ENCODE data around the gene ADCY6.

The ADCY6 gene

DNA sequence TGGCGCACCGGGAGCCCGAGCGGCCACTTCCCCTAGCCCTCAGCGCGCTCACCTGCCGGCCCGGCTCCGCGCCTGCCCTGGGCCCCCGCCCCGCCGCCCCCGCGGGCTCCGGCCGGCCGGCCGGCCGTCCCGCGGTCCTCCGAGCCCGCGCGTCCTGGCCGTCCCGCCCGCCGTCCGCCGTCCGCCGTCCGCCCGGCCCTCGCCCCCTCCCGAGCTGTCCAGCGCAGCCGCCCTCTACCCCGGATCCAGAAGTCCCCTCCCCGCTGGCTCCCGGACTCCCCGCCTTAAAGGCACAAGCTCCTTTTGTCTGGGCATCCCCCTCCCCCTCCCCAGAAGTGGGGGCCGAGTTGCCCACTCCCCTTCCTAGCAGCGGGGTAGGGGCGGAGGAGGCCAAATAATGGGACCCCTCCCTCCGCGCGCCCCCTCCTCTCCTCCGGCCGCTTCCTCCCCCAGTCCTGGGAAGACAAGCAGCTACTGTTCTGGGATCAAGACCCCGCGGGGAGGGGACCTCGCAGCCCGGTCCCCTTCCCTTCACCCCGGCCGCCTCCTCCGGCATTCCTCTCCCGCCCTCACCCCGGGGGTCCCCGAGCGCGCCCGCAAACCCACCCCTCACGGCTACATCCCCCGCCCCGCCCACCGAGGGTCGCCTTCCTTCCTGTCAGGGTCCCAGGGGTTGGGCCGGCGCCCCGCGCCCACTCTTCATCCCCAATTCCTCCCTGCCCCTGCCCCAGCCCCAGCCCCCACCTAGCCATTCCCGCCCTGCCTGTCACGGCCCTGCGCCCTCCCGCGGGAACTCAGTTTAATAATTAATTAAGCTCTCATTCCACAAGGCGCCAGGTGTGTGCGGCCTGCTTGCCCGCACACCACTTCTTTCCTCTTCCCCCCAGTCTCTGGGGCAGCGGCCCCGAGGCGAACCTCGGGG lies at the start of gene ADCY6:
ADCY6 (minus strand) TSS at position 236 of the 922 bp plus-strand sequence. CDS start 5,655 bp downstream, outside the sequence.
- DNase-seq: peak in 1 of 2 experiments; percentile 40

DNA sequence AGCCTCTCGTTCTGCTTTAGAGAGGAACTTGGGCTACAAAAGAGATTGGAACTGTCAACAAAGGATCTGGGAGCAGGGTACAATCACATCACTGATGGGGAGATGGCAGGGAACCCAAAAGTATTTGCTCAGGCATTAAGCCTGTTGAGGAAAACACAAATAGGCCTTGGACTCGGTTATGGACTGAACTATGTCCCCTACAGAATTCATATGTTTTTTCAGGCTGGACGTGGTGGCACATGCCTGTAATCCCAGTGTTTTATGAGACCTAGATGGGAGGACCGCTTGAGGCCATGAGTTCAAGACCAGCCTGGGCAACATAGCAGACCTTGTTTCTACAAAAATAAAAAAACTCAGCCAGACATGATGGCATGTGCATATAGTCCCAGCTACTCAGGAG lies 49.2 kb upstream of the ADCY6 start:
- no peak for DNase-seq

DNA sequence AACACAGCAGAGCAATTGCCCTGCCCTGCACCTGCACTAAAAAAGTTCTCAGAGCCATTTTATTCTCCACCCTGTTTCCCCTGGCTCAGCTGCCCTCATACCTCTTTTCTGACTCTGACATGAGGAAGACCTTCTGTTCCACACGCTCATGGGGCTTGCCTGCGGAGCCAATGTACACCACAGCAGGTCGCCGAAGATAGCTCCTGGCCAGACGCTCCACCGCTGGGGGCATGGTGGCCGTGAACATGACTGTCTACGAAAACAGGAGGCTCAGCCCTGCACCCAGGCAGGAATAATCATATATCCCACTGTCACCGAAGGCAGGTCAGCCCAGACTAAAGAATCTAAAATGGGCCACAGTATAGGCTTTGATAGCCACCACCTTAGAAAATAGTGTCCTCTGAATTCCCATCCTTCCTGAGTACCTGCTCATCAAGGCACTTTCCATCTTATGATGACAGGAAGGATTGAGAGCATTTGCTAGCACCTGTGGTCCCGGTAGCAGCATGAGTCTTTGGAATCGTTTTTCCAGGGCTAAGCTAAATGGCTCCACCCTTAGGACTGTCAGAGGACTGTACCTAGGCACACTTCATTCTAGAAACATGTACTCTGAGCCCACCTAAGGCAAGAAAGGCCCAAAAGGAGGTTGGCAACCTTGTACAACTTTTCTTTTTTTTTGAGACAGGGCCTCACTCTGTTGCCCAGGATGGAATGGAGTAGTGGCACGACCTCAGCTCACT lies 43.6 kb upstream of the ADCY6 start:
- DNase-seq: no peak

DNA sequence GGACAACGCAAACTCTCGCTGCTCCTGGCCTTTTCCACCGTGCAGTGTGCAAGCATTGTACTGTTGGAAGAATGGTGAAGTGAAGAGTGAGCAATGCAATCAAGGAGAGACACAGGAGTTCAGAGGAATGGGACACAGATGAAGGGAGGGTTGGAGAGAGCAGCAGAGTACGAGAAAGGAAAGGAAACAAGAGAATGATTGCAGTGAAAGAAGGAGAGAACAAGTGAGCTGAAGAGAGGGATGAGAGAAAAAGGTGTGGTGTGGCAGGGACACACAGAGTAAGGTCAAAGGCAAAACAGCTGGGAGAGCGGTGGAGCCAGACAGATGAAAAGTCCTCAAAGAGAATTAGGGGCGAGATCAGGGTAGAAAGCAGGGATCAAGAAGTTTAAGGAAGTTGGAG lies 42.4 kb upstream of the ADCY6 start:
- DNase-seq: no peak

DNA sequence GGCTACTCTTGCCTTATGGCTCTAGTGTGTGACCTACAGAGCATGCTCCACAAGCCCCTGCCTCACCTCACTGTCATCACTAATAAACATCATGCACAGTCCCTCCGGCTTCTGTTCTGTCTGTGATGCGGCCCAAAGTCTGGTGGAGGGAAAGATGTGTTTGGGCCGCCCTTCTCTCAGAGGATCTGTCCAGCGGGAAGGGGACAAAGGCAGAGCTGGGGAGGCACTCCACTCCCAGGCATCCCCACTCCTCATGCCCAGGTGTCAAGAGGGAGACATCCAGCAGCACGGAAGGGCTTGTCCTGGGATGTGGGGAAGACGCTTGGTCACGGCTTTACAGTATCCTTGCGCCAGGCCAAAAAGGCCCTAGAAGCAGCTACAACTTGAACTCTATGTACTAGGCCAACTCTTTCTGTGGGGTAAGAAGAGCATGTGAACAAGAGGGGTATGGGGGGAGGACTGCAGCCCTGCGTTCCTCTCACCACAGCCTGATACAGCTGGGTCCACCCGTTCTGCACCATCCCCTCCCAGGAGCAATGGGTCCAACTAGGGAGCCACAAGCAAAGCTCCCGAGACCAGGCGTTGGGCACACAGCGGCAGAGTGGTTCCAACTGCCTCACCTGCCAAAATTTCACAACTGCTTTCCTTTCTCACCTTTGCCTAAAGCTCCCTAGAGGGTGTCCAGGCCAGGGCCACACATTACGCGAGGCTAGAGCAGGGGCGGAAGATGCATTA lies 40.1 kb upstream of the ADCY6 start:
- DNase-seq: no peak

DNA sequence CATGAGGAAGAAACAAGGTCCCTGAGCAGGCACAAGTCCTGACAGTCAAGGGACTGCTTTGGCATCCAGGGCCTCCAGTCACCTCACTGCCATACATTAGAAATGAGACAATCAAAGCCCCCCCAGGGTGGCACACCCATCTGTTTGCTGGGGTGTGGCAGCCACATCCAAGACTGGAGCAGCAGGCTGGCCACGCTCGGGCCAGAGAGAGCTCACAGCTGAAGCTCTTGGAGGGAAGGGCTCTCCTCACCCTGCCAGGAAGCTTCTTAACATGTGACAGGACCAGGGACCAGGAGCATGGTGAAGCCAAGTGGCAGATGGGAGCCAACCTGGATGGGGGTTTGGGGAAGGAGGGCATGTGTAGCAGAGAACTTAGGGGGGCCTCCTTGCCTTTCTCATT lies 39.4 kb upstream of the ADCY6 start:
- DNase-seq: no peak

DNA sequence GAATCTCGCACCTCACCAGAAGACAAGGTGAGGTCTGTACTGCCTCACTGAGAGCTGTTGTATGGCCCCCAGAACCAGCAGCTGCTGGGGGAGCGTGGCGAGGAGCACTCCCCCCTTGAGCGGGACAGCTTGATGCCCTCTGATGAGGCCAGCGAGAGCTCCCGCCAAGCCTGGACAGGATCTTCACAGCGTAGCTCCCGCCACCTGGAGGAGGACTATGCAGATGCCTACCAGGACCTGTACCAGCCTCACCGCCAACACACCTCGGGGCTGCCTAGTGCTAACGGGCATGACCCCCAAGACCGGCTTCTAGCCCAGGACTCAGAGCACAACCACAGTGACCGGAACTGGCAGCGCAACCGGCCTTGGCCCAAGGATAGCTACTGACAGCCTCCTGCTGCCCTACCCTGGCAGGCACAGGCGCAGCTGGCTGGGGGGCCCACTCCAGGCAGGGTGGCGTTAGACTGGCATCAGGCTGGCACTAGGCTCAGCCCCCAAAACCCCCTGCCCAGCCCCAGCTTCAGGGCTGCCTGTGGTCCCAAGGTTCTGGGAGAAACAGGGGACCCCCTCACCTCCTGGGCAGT lies 38.7 kb upstream of the ADCY6 start:
- no peak for DNase-seq

DNA sequence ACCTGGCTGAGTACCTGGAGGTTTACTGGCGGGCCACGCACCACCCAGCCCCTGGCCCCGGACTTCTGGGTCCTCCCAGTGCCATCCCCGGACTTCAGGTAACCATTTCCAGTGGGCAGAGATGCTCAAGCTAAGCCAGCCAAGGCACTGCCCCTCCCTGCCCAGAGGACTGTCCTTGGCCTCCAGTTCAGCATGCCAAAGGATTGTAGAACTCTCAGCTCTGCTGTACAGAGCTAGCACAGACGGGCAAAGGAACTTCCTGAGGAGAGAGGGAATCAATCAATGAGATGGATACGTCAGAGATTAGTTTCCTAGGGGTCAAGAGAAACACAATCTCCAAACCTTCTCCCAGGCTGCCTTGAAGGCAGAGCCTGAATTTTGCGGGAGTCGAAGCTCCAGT lies 38.1 kb upstream of the ADCY6 start:
- no peak for DNase-seq

DNA sequence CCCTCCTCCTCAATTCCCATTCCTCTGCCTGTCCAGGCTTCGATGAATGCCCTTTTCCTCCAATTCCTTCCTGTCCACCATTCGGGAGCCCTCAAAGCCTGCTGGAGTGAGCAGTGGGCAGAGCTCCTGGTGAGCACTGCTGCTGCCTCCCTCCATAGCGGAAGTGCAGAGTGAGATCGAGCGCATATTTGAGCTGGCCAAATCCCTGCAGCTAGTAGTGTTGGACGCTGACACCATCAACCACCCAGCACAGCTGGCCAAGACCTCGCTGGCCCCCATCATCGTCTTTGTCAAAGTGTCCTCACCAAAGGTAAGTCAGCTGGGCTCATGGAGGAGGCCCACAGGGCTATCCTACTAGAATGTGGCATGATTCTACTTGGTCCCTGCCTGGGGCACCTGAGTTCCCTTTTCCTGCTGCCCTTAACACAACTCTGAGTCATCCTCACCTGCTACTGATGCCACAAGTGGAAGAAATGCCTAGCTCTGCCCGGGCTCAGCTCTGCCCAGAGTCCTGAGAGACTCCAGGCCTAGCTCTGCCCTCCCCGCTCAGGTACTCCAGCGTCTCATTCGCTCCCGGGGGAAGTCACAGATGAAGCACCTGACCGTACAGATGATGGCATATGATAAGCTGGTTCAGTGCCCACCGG lies 37.4 kb upstream of the ADCY6 start:
- no peak for DNase-seq

DNA sequence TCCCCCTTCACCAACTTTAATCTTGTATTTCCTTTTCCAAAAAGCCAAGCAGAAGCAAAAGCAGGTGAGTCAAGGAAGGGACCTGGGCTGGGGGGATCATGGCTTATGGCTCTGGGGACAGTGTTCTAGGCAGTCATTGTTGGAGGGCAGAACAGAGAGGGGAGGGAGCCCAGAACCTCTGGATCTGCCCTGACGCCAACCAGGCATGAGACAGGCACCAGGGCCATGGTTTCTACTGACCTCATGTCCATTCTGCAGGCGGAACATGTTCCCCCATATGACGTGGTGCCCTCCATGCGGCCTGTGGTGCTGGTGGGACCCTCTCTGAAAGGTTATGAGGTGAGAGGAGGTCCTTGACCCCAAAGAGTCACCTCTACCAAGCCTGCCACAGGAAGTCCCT lies 36.0 kb upstream of the ADCY6 start:
- no peak for DNase-seq

DNA sequence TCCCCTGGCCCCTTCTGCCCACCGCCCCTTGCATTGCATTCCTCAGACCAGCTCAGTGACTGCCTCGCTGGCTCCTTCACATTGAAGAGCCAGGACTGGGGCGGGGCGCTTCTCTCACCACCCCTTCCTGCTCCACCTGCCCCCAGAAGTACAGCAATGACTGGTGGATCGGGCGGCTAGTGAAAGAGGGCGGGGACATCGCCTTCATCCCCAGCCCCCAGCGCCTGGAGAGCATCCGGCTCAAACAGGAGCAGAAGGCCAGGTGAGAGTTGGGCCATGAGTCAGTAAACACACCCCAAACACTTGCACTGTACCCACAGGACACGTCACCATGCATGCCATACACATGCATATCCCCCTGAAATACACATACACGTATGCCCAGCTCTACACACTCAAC lies 35.2 kb upstream of the ADCY6 start:
- DNase-seq: no peak

DNA sequence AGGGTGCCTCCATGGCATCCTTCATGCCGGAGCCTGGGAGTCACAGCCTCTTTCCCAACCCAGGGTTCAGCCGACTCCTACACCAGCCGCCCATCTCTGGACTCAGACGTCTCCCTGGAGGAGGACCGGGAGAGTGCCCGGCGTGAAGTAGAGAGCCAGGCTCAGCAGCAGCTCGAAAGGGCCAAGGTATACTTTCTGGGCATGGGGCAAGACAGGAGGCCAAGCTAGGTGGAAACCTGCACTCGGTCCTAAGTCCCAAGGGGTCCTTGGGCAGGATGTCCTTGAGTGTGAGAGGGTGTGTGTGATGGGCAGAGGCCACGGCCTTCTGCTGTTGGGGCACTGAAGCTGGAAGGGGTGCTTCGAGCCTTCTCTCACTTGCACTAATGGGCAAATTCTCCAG lies 34.4 kb upstream of the ADCY6 start:
- DNase-seq: no peak

DNA sequence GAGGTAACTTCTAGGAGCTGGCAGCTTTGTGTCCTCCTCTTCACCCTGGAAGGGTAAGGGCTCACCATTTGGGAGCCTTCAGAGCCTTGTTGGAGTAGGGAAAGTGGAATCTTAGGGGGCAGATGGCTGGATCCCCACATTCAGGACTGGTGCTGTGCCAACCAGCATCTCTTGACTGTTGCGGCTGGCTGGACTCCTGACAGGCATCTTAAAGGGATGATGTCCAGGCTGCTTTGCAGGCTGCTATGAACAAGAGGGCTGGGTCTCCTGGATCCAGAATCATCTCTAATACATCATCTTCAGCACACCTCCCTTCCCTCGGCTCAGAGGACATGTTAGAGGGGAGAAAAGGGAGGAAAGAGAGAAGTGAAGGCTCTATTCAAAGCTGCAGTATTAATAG lies 33.8 kb upstream of the ADCY6 start:
- DNase-seq: no peak

DNA sequence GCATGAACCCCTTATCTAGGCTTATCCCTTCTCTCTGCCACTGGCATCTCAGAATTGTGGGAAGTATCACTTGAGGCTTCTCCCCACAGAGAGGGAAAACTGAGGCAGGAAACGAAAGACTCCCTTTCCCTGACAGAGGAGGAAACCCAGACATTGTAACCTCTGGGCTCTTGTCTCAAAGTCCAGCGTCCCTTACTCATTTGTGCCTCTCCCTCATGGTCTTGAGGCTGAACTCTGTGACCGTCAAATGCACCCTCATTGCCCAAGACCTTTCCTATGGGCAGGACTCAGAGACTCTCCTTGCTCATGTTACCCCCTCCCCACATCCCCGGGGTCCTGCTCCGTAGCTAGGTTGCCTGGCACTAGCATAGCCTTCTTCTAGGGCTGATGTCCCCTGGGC lies 33.2 kb upstream of the ADCY6 start:
- no peak for DNase-seq

DNA sequence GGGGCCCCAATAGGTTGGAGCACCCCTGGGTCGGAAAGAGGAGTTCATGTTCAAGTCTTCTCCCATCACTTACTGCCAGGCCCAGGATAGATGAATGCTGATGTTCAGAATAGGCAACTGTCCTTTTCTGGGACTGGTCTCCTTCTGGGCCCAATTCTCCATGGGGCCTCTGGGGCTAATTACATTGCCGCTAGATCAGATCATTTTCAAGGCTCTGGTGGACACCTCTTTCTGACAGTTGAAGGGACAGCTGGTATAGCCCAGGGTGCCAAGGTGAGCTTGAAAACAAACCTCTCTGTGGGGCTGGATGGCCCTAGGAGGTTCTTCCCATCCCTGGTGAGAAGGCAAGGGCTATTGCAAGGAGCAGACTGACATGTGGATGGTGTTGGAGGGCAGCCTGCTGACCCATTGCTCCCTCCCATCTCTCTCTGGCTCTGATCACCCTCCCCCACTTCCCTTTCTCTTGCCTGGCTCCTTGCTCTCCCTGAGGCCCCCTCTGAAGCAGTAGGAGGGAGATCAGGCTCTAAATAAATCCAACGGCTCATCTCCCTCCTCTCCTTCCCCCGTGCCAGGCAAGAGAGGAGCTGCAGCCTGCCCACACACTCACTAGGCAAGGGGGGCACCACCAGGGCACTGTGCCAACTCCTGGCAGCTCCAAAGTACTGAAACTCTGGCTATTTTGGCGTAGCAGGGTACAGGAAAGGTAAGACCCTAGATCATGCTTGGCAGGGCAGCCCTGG lies 31.3 kb upstream of the ADCY6 start:
- DNase-seq: no peak

DNA sequence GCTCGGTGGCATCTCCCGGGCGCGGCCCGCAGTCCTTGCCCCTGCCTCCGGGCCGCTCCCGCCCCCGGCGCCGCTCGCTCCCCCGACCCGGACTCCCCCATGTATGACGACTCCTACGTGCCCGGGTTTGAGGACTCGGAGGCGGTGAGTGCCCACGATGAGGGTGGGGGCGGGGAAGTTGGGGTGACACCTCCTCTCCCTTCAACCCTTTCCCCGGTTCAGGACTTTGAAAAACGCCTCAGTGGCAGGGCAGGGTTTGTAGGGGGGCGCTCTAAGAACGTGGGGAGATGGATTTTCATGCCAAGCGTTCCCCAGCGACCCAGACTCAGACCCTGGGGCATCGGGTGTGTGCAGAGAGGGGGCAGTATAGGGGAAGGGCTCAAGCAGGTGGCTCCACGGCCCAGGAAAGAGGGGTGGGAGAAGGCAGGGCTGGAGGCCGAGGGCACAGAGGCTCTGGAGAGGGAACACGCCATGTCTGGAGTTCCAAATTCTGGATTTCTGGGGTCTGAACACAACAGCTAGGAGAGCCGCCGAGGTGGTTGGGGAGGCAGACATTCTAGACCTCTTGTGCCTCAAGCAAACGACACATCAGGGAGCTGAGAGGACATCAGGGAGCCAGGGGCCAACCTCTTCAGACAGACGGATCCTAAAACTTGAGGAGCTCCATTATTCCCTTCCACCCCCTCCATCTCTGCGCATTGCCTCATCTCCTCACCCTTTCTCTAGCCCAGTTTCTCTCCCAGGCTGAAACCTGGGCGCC lies 30.1 kb upstream of the ADCY6 start:
- DNase-seq: no peak

DNA sequence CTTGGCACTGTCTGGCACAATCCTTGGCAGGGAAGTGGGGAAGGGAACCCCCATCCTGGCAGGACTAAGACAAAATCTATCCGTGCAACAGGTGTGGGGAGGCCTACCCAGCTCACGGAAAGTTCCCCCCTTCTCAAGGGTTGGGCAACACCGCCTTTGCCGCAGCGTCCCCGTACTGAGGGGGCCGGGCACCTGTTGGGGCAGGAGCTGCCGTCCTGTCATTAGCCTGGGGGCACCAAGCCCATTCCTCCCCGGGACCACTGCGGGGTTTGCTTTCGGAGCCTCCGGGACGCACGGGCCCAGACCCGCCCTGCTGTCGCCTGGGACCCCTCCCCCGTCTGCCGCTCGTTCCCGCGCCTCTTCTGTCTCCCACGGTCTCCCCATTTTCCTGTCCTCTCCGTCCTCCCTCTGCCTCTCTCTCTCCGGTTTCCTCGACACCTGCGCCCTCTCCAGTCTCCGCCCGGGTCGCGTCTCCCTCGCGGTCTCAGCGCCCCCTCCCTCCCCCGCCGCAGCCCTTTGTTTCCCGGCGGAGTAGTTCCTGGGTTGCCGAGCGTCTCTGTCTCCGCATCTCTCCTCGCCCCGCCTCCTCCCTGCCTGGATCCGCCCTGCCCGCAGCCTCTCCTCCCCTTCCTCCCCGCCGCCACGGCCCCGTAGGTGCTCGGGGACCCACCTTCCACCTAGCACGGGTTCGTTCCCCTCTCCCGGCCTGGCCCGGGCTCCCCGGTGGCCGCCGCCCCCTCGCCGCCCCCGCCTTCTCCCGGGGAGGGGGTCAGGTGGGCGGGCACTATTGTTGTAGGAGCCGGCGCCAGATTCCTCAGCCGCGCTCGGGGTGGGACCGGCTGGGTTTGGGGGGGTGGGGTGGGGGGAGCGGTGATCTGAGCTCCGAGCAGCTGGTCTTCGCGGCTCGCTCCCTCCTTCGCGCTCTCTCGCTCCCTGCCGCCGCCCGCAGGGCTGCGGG lies 29.3 kb upstream of the ADCY6 start, which contains the start of gene CACNB3:
CACNB3 (plus strand) TSS at position 624 of the 958 bp plus-strand sequence. CDS start 434 bp downstream, outside the sequence.
- DNase-seq: peak in 1 of 2 experiments; percentile 24

DNA sequence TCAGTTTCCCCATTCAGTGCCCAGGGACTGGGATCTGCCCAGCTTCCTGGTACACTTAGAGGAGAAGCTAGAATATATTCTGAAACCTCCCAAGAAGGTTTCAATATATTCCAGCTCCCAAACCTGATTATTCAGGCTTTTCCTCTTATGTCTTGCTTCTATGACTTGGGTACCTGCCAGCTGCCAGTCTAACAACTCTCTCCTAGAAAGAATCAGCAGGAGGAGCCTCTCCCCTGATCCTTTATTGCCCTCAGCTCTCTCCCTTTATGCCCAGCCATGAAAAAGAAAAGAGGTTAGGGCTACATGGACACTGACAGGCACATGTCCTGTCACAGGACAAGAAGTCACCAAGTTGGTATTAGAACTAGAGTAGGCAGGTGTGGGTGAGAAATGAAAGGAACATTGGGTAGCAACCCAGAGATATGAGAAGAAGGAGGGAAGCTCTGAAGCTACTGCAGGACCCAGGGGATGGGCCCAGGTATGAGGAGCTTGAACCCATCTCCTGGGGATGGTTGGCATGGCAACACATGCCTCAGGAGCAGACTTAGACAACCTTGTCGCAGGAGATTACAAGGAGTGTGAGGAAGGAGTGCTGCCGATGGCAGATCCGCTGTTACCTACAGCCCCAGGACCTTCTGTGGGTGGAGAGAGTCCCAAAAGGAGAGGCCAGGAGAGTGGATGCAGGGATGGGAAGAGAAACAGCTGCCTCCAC lies 27.4 kb upstream of the ADCY6 start:
- DNase-seq: no peak
